Germinal center (tissue), 1 donor: ENCODE measurements around the gene GRAMD1B.
A peak's percentile ranks its signal among the peaks of the same experiment; 100 is the strongest.
"Not testable (repeated sequence)": the region's sequence is repeated elsewhere in the genome, so short reads cannot be mapped to it uniquely, and the experiment has no call there.

ENCODE experiments used
- DNase-seq: peaks from one replicate; pipeline ENCODE4 v3.0.0; 2012; ENCODE audit warnings: mixed read lengths, low spot score

The GRAMD1B gene

GRCh38 chr11:123509737-123510578 is 79.9 kb downstream of the GRAMD1B start:
- no peak for DNase-seq

DNA sequence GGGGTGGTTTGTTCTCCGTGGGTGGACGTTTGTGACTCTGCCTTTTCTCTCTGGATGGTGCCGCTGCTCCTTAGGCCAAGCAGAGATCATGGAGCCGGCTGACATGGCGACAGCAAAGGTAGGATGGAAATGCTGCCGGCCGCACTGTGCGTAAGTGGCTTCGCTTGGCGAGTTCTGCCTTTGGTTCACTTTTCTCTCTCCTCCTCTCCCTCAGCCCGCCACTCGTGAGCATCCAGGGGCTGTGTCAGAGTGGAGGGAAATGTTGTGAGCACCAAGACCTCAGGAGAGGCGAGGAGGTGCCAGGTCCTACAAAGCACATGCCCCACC is 80.5 kb downstream of the GRAMD1B start:
- no peak for DNase-seq

DNA sequence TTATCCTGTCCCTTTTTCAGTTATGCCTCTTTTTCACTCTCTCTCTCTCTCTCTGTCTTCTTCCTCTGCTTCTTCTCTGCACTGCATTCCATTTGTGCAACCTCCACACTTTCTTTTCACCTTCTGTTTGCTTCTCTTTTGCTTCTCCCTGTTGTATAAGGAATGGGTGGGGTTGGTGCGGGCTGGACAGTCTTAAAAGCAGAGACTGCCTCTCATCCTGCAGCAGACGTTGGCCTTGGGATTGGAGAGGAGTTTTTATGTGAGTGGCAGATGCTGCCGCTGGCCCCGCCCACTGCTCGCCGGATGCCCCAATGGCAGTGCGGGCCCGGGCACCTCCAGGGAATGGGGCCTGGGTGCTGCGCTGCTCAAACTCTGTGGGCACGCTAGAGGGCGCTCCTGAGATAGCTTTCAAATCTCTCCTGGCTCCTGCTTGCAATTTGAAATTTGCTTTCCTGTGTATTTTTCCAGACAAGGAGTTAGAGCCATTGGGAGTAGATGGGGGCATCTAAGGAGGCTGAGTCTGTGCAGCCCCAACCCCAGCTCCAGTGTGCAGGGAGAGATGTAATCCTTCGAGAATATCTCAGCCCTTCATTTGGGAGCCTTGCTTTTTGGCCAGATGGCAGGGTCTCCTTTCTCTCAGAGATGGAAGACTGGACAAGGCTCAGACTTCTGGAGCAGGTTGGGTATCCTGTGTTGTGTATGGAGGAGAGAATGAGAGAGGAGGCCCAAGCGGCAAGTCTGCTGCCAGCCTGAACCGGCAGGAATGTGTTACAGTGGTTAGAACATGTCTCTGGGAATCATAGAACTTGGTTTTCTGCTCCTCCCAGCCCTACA is 81.2 kb downstream of the GRAMD1B start:
- DNase-seq = peak; percentile 92

- not testable (repeated sequence) for DNase-seq
Measured at GRCh38 chr11:123513309-123513708, 83.2 kb downstream of the GRAMD1B start.

- DNase-seq = no peak
Measured at GRCh38 chr11:123516238-123516637, 86.2 kb downstream of the GRAMD1B start.

DNA sequence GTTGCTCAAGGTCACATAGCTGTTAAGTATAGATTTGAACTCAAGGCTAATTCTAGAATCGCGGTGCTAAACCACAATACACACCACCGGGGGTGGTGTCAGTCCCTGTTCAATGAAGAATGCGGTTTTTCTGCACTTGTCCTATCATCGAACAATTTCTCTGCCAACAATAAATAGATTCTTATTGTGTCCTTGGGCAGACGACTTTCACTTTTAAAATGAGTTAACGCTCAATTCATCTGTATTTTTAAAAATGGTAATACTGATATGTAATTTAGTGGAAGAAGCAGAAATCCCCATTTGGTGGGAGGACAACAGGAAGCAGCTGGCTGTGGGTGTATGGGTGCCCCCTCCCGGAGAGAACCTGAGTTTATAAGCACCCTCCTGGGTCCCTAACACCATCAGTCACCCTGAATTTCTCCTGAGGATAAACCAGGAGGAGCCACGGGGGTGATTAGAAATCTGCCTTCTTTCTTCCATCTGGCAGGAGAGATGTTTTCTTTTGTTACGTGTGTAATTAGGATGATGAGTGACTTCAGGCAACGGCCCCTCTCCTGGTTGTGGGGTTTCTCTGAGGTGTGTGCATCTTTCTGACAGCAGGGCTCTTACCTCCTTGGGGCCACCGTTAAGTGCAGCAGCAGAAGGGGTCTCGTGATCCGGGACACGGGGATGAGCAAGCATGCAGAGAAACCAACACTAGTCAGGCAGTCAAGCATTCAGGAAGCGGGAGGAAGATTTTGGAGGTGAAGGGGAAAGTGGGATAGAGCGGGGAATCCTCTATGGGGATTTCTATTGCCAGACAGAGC is 87.7 kb downstream of the GRAMD1B start:
- peak; percentile 61 for DNase-seq

- DNase-seq = no peak
Measured at GRCh38 chr11:123518496-123519054, 88.5 kb downstream of the GRAMD1B start.

DNA sequence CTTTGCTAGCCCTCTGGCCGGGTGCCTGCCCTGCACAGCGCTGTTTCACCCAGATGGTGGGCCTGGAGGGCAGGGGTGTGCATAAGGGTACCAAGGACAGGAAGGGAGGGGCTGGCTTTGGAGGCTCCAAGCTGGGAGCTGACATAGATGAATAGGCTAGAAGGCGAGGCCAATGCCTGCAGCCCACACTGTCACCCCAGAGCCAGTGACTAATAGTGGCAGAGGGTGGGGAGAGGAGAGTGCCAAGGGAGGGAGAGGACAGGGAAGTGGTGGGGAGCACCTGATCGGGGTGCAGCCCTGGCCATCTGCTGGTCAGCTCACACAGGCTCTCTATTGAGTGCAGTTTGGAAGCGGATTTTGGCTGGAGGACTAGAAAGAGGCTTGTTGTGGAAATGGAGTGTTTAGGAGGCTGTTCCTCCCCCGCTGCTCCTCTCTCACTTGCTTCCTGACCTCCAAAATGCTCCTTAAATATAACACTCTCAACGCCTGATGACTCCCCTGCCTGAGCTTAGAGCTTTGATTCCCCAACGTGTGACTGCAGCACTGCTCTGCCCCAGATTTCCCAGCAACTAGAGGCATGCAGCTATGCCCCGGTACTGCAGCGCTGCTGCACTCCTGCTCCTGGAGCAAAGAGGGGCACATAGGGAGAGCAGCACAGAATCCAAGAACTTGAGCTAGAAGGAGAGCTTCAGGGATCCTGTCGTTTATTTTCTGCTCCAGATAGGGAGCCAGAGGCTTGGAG is 89.2 kb downstream of the GRAMD1B start:
- no peak for DNase-seq

GRCh38 chr11:123519797-123520193 is 89.7 kb downstream of the GRAMD1B start:
- no peak for DNase-seq

GRCh38 chr11:123520476-123520875 is 90.4 kb downstream of the GRAMD1B start:
- not testable (repeated sequence) for DNase-seq

- no peak for DNase-seq
Measured at GRCh38 chr11:123521001-123521400, 90.9 kb downstream of the GRAMD1B start.

DNA sequence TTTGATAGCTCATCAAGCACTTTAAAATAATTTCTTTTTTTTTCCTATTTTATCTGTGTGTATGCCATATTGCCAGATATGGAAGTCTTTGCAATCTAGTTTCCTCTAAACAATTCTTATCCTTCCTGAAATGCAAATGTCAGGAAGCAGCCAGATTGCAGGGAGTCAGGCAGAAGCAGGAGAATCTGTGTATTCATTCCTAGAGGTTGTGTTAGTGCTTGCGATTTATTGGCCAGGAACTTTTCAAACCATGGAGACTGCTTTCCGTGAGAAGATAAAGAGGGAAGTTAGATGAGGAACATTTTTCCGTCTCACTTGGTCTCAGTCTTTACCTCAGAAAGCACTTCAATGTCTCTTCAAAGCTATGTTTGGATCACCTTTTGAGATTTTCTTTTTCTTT is 91.9 kb downstream of the GRAMD1B start:
- DNase-seq = no peak

GRCh38 chr11:123523539-123523938 is 93.5 kb downstream of the GRAMD1B start:
- no peak for DNase-seq

DNA sequence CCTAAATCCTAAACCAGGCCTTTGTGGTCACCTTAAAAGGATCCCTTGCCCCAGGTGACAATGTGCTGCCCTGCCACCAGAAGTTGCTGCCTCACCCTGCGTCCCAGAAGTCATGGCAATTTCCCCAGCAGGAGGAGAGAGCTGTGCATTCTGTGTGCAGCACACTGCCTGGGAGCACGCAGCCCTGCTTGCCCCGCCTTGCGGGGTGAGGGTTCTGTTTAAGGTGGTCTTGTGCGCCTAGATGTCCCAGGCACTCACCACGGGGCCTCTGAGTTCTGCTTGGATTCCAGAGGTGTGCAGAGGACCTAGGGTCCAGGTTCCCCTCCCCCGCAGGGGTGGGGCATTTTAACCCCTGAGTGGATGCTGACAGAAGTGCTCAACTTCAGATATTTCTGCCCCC is 95.0 kb downstream of the GRAMD1B start:
- DNase-seq = no peak

- no peak for DNase-seq
Measured at GRCh38 chr11:123525511-123525918, 95.4 kb downstream of the GRAMD1B start.

DNA sequence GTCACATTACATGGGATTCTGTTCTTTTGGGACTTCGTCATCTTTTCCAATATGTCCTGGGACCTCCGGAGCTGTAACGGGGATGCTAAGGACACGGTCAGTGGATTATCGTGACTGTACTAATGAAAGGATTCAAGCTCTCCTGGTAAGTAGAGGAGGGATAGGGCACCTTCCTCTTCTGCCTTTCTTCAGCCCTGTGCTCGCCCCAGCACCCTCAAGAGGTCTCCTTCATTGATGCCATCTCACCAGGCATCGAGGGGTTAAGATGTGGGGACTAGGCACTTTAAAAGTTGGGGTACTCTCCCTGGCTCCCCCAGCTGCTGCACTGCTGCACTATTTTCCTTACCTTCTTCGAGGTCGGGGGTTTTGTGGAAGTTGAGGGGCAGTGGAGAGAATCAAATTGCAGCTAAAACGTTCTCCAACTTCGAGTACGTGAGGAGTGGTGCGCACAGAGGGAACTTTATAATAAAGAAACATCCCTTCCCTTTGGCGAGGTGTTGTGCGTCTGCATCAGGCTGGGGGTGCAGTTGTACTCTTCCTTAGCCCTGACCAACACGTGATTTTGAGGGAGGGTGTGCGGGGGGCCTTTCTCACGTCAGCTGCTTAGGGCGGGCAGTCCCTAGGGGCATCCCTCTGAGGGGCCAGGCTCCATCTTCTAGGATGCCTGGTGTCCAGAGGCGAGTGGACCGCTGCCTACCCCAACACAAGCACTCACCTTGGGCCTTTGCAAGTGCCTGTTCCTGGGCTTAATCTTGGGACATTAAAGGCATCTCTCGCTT is 96.1 kb downstream of the GRAMD1B start:
- no peak for DNase-seq

DNA sequence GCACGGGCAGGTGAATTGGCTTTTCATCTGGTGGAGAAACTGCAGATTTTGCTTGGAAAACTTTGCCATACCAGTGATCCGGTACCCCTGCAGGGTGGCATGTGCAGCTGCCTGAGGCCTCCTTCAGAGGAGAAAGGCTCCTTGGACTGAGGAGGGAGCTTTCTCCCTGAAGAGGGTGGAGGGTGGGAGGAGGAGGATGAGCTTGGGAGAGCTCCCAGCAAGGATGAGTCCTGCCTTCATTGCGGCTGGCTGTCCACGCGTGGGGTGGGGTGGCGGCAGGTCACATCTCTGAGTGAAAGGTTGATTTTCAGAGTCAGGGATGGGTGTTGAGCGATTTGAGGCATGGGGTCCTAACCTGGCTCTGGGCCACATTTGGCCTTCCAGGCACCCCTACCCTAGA is 96.8 kb downstream of the GRAMD1B start:
- no peak for DNase-seq

GRCh38 chr11:123527526-123527925 is 97.5 kb downstream of the GRAMD1B start:
- no peak for DNase-seq

- no peak for DNase-seq
Measured at GRCh38 chr11:123527947-123528346, 97.9 kb downstream of the GRAMD1B start.

DNA sequence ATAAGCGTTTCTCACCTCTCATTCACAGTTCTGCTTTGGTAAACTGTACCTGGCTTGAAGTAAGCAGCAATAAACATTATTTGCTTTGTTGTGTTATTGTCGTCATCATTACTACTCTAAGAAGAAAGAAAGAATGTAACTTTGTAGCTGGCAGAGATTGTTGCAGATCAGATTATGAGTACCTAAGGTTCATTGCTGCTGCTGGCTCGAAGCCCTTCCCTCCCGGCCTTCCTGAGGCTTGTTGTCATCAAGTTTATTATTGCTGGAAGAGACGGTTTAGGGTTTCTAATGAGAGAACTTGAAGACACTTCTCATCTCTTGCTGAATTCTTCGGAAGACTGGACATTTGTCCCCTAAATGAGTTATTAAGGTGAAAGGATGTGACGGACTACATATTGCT is 101.3 kb downstream of the GRAMD1B start:
- no peak for DNase-seq

DNA sequence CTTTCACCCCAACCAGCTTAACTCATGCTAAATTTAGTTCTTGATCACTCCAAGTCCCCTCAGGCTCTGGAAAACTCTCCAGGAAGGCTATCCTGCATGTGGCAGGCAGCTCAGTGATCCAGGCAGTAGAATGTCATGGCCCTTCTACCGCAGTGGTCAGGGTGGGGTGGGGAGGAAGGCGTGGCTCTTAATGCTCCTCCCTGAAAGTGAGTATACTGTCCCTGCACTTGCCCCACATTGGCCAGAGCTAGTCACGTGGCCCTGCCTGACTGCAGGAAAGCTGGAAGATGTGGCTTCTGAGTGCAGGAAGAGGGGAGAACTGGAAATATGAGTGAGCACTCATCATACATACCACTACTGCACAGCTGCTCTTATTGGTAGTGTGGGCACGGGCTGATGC is 102.1 kb downstream of the GRAMD1B start:
- no peak for DNase-seq
